Activated B cell treated with CpG ODN at 0.5 μM for 24 hours (primary cell): ENCODE results near the gene KRTAP10-5. TPM values are rescaled to one million over a fixed set of nuclear protein-coding genes. Genes with fewer than 3 reads are reported as not detected.
"Not testable (repeated sequence)": the region's sequence is repeated elsewhere in the genome, so short reads cannot be mapped to it uniquely, and the experiment has no call there.

Source experiments
- ATAC-seq: fragments of 200-7000 bp; cut with Tn5 transposase; one replicate; pipeline ENCODE4 v1.10.0; 2021; ENCODE audit warnings: low read depth, mild to moderate bottlenecking, moderate library complexity
- CTCF ChIA-PET: fragments of 350-600 bp; sonication (Branson Sonifier 250); formaldehyde crosslinking; loops from one replicate; lab custom pipeline; 2021; ENCODE audit warnings: antibody characterized with exemption; lab: Charles Lee
- POLR2A ChIA-PET: fragments of 350-600 bp; sonication (Branson Sonifier 250); formaldehyde crosslinking; loops from one replicate; lab custom pipeline; 2021; ENCODE audit warnings: antibody characterized with exemption; lab: Charles Lee
- DNase-seq: peaks from one replicate; pipeline ENCODE4 v3.0.0; 2022
- H3K27ac Mint-ChIP-seq: one replicate; pipeline ENCODE4 v1.8.0; 2020; ENCODE audit warnings: mixed read lengths
- H3K27me3 Mint-ChIP-seq: one replicate; pipeline ENCODE4 v1.8.0; 2021; ENCODE audit warnings: mixed read lengths
- H3K36me3 Mint-ChIP-seq: one replicate; pipeline ENCODE4 v1.8.0; 2021; ENCODE audit warnings: low read depth, mixed read lengths
- H3K4me1 Mint-ChIP-seq: one replicate; pipeline ENCODE4 v1.8.0; 2021; ENCODE audit warnings: mixed read lengths
- H3K4me3 Mint-ChIP-seq: one replicate; pipeline ENCODE4 v1.8.0; 2020; ENCODE audit warnings: mild to moderate bottlenecking, mixed read lengths
- H3K9me3 Mint-ChIP-seq: one replicate; pipeline ENCODE4 v1.8.0; 2020; ENCODE audit warnings: mixed read lengths
- intact Hi-C: fragments of 100-400 bp; cut with micrococcal nuclease; formaldehyde crosslinking; loops from one replicate; pipeline ENCODE4 v1.15.1; 2024
- total RNA-seq: library from RNA; stranded (reverse); gene quantifications from 2 replicates; pipeline ENCODE4 v1.2.3, GENCODE V29; 2022
- TF ChIP-seq, protein P1 (sequence below): fragments of 200-600 bp; IDR thresholded peaks from one replicate; pipeline ENCODE4 v1.8.0; 2022; ENCODE audit warnings: antibody characterized with exemption, mild to moderate bottlenecking

The KRTAP10-5 gene
- total RNA-seq, 1 donor from 2014 or later: not detected

DNA sequence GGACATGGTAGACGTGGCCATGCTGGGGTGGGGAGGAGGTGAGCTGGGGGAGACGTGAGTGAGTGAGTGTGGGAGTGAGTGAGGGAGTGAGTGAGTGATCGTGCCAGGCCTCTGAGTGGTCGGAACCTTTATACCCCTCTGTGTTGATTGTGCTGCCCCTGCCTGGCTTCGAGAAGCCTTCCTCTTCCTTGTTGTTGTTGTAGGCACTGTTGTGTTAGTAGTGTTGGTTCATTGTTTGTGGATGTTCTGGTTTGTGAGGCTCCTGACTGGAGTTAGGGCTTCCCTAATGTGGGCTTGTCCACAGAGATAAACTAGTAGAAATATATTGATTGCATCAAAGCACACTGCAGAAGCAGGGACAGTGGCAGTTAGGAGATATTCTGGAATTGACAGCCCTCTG is 21.7 kb downstream of the KRTAP10-5 start, which contains the start of gene KRTAP10-3:
Gene KRTAP10-3 (minus strand): TSS at position 101 of the 400 bp plus-strand sequence. CDS start 80 bp downstream, at position 21.
- DNase-seq (no peak), ATAC-seq (no peak)
- Mint-ChIP-seq H3K4me1 (peaks cover 21% of the 10 kb centered on the region), H3K27ac (no peak within 1 kb of the TSS), H3K4me3 (no peak within 1 kb of the TSS), H3K36me3 (no peaks in the 10 kb centered on the region), H3K27me3 (peaks cover 3% of the 10 kb centered on the region), H3K9me3 (peaks cover 8% of the 10 kb centered on the region)
- ChIA-PET CTCF (no interaction called here), POLR2A (no interaction called here)
- intact Hi-C loops: no loop called here
- TF ChIP-seq, protein P1, sequence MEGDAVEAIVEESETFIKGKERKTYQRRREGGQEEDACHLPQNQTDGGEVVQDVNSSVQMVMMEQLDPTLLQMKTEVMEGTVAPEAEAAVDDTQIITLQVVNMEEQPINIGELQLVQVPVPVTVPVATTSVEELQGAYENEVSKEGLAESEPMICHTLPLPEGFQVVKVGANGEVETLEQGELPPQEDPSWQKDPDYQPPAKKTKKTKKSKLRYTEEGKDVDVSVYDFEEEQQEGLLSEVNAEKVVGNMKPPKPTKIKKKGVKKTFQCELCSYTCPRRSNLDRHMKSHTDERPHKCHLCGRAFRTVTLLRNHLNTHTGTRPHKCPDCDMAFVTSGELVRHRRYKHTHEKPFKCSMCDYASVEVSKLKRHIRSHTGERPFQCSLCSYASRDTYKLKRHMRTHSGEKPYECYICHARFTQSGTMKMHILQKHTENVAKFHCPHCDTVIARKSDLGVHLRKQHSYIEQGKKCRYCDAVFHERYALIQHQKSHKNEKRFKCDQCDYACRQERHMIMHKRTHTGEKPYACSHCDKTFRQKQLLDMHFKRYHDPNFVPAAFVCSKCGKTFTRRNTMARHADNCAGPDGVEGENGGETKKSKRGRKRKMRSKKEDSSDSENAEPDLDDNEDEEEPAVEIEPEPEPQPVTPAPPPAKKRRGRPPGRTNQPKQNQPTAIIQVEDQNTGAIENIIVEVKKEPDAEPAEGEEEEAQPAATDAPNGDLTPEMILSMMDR: no peak

DNA sequence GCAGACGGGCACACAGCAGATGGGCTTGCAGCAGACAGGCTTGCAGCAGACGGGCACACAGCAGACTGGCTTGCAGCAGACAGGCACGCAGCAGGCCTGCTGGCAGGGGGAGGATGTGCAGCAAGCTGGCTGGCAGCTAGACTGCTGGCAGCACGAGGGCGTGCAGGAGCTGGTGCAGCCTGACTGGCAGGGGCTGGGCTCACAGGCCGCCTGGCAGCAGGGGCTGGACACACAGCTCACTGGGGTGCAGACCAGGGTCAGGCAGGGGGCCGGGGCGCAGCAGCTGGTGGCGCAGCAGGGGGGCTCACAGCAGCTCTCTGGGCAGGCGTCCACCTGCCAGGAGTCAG is 22.1 kb downstream of the KRTAP10-5 start:
- POLR2A ChIA-PET, H3K36me3 Mint-ChIP-seq, H3K9me3 Mint-ChIP-seq, H3K27me3 Mint-ChIP-seq, intact Hi-C loops, DNase-seq, H3K27ac Mint-ChIP-seq, H3K4me3 Mint-ChIP-seq, CTCF ChIA-PET, ATAC-seq: not testable (repeated sequence)
- peaks cover 21% of the 10 kb centered on the region for H3K4me1 Mint-ChIP-seq

DNA sequence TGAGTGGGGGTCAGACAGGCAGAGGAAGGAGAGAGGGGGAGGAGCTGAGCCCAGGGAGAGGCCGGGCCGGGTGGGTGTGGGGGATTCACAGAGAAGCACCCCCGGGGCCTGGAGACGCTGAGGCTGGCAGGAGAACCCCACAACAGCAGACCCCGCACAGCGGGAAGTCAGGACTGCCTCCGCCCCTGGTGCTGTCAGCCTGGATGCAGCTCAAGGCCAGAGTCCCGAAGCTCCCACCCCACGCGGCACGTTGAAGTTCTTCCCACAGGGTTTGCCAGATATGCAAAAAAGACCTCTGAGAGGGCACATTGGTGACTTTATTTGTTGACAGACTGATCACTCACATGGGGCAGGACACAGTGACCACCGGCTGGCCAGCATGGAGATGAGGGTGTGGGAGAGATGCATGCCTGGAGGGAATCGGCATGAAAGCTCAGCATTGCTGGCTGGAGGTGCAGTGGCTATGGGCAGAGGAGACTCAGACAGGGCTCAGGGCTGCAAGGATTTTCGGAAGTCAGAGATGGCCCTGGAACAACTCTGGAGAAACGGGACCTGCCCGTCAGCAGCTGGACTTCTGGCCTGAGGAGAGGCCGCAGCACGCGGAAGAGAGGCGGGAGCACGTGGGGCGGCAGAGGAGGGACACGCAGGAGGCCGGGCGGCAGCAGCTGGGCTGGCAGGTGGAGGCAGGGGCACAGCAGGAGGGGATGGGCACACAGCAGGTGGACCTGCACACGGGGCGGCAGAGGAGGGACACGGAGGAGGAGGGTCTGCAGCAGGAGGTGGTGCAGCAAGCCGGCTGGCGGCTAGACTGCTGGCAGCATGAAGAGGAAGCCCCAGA is 22.7 kb downstream of the KRTAP10-5 start:
- peaks cover 4% of the 10 kb centered on the region for H3K9me3 Mint-ChIP-seq
- H3K4me1 Mint-ChIP-seq: peaks cover 21% of the 10 kb centered on the region
- peaks cover 10% of the 10 kb centered on the region for H3K27me3 Mint-ChIP-seq
- H3K36me3 Mint-ChIP-seq: no peaks in the 10 kb centered on the region
- intact Hi-C loops: no loop called here
- TF ChIP-seq, protein P1: no peak
- ChIA-PET CTCF (no interaction called here), POLR2A (no interaction called here)
- DNase-seq: no peak
- no peak overlapping the region for H3K27ac Mint-ChIP-seq
- H3K4me3 Mint-ChIP-seq: no peak overlapping the region
- ATAC-seq: no peak

DNA sequence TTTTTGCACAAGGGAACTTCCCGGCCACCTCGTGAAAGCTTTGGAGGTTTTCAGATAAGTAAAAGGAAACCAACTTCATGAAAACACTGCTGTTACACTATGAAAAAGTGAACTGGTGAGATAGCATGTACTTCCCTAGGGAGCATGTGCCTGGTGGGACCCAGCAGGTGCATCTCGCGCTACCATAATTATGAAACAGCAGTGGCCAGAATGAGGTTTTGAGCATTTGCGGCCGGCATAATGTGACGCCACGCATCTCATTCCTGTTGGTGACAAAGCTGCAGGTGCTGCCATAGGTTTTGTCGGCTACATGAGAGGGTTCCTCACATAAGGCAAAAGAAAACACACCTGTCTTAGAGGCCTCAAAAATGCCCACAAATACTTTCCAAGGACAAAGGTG is 23.5 kb downstream of the KRTAP10-5 start:
- Mint-ChIP-seq H3K27ac (no peak overlapping the region), H3K9me3 (peaks cover 2% of the 10 kb centered on the region), H3K27me3 (peaks cover 16% of the 10 kb centered on the region), H3K36me3 (no peaks in the 10 kb centered on the region), H3K4me1 (peaks cover 16% of the 10 kb centered on the region), H3K4me3 (no peak overlapping the region)
- ATAC-seq: peak; percentile 85
- intact Hi-C loops: no loop called here
- peak; percentile 15 for DNase-seq
- ChIA-PET POLR2A (no interaction called here), CTCF (no interaction called here)
- TF ChIP-seq, protein P1: no peak

DNA sequence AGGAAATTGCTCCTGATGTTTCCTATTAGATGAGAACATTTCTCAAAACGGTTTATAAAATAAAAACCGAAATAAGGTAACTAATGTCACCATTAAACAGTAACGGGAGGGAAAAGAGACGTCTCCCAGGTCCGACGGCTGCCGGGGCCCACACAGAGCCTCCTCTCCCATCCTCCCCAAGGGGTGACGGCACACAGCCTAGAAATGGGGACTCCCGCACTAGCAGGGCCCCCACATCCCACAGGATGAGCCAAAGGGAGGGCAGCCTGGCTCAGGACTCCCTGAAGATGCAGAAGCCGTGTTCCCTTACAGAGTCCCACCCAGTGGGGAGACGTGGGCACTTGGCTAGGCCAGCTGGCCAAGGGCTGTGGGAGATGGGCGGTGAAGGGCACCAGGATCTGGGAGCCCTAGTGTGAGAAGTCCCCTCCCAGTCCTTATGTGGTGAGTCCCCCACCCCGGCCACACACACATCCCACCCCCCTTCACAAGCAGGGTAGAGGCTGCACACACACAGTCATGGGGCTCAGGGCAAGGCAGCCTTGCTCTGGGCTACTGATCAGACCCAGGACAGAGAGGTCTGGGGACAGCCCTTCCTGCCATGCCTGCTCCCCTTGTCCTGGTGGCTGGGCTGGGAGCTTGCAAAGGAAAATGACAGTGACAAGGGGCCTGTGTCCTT is 25.1 kb downstream of the KRTAP10-5 start:
- ATAC-seq (no peak), DNase-seq (no peak)
- TF ChIP-seq, protein P1: no peak
- no peak overlapping the region for H3K27ac Mint-ChIP-seq
- ChIA-PET CTCF (no interaction called here), POLR2A (interaction anchor here (1.0 kb wide), 1 partner anchor 901 kb away, joined by 3 read pairs; no protein-coding TSS in a partner anchor)
- no peaks in the 10 kb centered on the region for H3K36me3 Mint-ChIP-seq
- peaks cover 22% of the 10 kb centered on the region for H3K27me3 Mint-ChIP-seq
- H3K4me1 Mint-ChIP-seq: peaks cover 10% of the 10 kb centered on the region
- H3K4me3 Mint-ChIP-seq: no peak overlapping the region
- H3K9me3 Mint-ChIP-seq: peaks cover 2% of the 10 kb centered on the region
- intact Hi-C loops: no loop called here
